HG03066 (cell line): Measurements from ENCODE around the gene CSAG3.

Experiments used
- ATAC-seq: cut with Tn5 transposase; IDR thresholded peaks from one replicate; pipeline ENCODE4 v1.9.1; 2021; ENCODE audit warnings: low read depth; ENCODE audit not compliant: unreplicated experiment

CSAG3 gene

GRCh38 chrX:152806035-152806434 lies 47.0 kb downstream of the CSAG3 start:
- no peak for ATAC-seq
